ENCODE measurements around the gene NME5.
"Not testable (repeated sequence)": the region's sequence is repeated elsewhere in the genome, so short reads cannot be mapped to it uniquely, and the experiment has no call there.

NME5 gene

GRCh38 chr5:138078006-138078643, 61.1 kb downstream of the NME5 start:
- TF ChIP-seq CTCF (IDR thresholded peaks at IDR 0.05; ENCODE audit: insufficient read depth, low read length, missing control alignments) = no peak
- DNase-seq (ENCODE audit: low read depth, low spot score) = no peak
- ChIA-PET POLR2A (no interaction called here), CTCF (interaction anchor here (0.6 to 8.6 kb wide), 26 partner anchors 10 to 299 kb away, joined by 3 to 229 read pairs (median 14); partner anchors contain the start of genes FAM13B and NME5)
- no peak overlapping the region for H3K4me3 ChIP-seq (ENCODE audit: low read depth, low read length)

- ChIA-PET CTCF (interaction anchor here (0.7 to 8.6 kb wide), 35 partner anchors 9 to 314 kb away, joined by 3 to 229 read pairs (median 9); partner anchors contain the start of genes FAM13B and NME5), POLR2A (no interaction called here)
- H3K4me3 ChIP-seq (ENCODE audit: low read depth, low read length) = no peak overlapping the region
- TF ChIP-seq CTCF (IDR thresholded peaks at IDR 0.05; ENCODE audit: insufficient read depth, low read length, missing control alignments) = peak; percentile 70
- DNase-seq (ENCODE audit: low read depth, low spot score) = peak; percentile 5
Measured at GRCh38 chr5:138077064-138077696, 62.0 kb downstream of the NME5 start.

GRCh38 chr5:138070026-138070425, 69.2 kb downstream of the NME5 start:
- POLR2A ChIA-PET; H3K4me3 ChIP-seq (ENCODE audit: low read depth, low read length); DNase-seq (ENCODE audit: low read depth, low spot score): not testable (repeated sequence)
- CTCF ChIA-PET = interaction anchor here (1.0 to 11.0 kb wide), 16 partner anchors 8 to 440 kb away, joined by 3 to 444 read pairs (median 14); partner anchors contain the start of gene FAM13B

GRCh38 chr5:138068742-138069600, 70.3 kb downstream of the NME5 start:
- POLR2A ChIA-PET = no interaction called here
- peak; percentile 85 for TF ChIP-seq CTCF (IDR thresholded peaks at IDR 0.05; ENCODE audit: insufficient read depth, low read length, missing control alignments)
- CTCF ChIA-PET = interaction anchor here (0.6 to 11.0 kb wide), 38 partner anchors 8 to 439 kb away, joined by 3 to 444 read pairs (median 5); partner anchors contain the start of gene FAM13B
- peak; percentile 9 for DNase-seq (ENCODE audit: low read depth, low spot score)
- no peak overlapping the region for H3K4me3 ChIP-seq (ENCODE audit: low read depth, low read length)

- ChIA-PET POLR2A (no interaction called here), CTCF (interaction anchor here (0.9 to 11.0 kb wide), 20 partner anchors 7 to 438 kb away, joined by 3 to 444 read pairs (median 9); partner anchors contain the start of gene FAM13B)
- TF ChIP-seq CTCF (IDR thresholded peaks at IDR 0.05; ENCODE audit: insufficient read depth, low read length, missing control alignments) = no peak
- no peak for DNase-seq (ENCODE audit: low read depth, low spot score)
- H3K4me3 ChIP-seq (ENCODE audit: low read depth, low read length) = no peak overlapping the region
Measured at GRCh38 chr5:138067945-138068344, 71.3 kb downstream of the NME5 start.

Data from AG04449 (cell line).